Stomach (tissue), 4 donors: ENCODE measurements around the gene POU2AF2.

Experiments used
- CTCF ChIP-seq, 7 experiments: fragments of 450-650 bp in 4 of 7; fragments of 200-600 bp in 3 of 7; sonication (generic) in 3 of 7; IDR thresholded peaks; one replicate each; pipeline ENCODE4 v1.5.1; 2016 to 2019; ENCODE audit warnings: antibody characterized with exemption in 7 of 7, control low read depth in 2 of 7, mild to moderate bottlenecking in 1 of 7
- EP300 ChIP-seq: sonication (generic); formaldehyde crosslinking; IDR thresholded peaks from one replicate; pipeline ENCODE4 v1.6.1; 2017; ENCODE audit warnings: antibody characterized with exemption
- POLR2A ChIP-seq, 4 donors: fragments of 450-650 bp; IDR thresholded peaks; one replicate each; pipeline ENCODE4 v1.6.1; 2016; ENCODE audit warnings: antibody characterized with exemption in 4 of 4, control low read depth in 2 of 4, mild to moderate bottlenecking in 1 of 4, moderate library complexity in 1 of 4

- TF ChIP-seq CTCF (IDR thresholded peaks at IDR 0.05): no peak
- TF ChIP-seq EP300: no peak
- no peak for TF ChIP-seq POLR2A (IDR thresholded peaks at IDR 0.05)
Observed at GRCh38 chr11:111307472-111308108, 62.1 kb downstream of the POU2AF2 start.
